ENCODE measurements around the gene EFHC1.
"Not testable (repeated sequence)": the region's sequence is repeated elsewhere in the genome, so short reads cannot be mapped to it uniquely, and the experiment has no call there.

The EFHC1 gene

GRCh38 chr6:52419809-52420667, at the start of gene EFHC1:
TSS of gene EFHC1 (plus strand) at chr6:52420342. CDS start at chr6:52420411, 69 bp downstream.
- DNase-seq: peak; percentile 65

- DNase-seq: no peak
These were observed 48.4 kb upstream of the EFHC1 start for GRCh38 chr6:52371656-52372191.

GRCh38 chr6:52373151-52373690, 46.9 kb upstream of the EFHC1 start:
- DNase-seq: no peak

GRCh38 chr6:52374247-52374646, 45.9 kb upstream of the EFHC1 start:
- DNase-seq: no peak

- DNase-seq: no peak
These were observed 44.2 kb upstream of the EFHC1 start for GRCh38 chr6:52375780-52376556.

- no peak for DNase-seq
These were observed 43.4 kb upstream of the EFHC1 start for GRCh38 chr6:52376763-52377162.

GRCh38 chr6:52377538-52378221, 42.5 kb upstream of the EFHC1 start:
- DNase-seq: no peak

GRCh38 chr6:52381249-52381648, 38.9 kb upstream of the EFHC1 start:
- no peak for DNase-seq

- DNase-seq: no peak
These were observed 35.9 kb upstream of the EFHC1 start for GRCh38 chr6:52384145-52384766.

- DNase-seq: no peak
These were observed 35.1 kb upstream of the EFHC1 start for GRCh38 chr6:52385074-52385473.

- not testable (repeated sequence) for DNase-seq
These were observed 32.0 kb upstream of the EFHC1 start for GRCh38 chr6:52388119-52388518.

GRCh38 chr6:52388790-52389189, 31.4 kb upstream of the EFHC1 start:
- no peak for DNase-seq

- no peak for DNase-seq
These were observed 30.9 kb upstream of the EFHC1 start for GRCh38 chr6:52389264-52389625.

GRCh38 chr6:52389626-52390360, 30.3 kb upstream of the EFHC1 start:
- DNase-seq: no peak

- no peak for DNase-seq
These were observed 29.8 kb upstream of the EFHC1 start for GRCh38 chr6:52390361-52390727.

- DNase-seq: no peak
These were observed 28.5 kb upstream of the EFHC1 start for GRCh38 chr6:52391599-52391998.

- no peak for DNase-seq
These were observed 27.2 kb upstream of the EFHC1 start for GRCh38 chr6:52392944-52393343.

GRCh38 chr6:52393780-52394179, 26.4 kb upstream of the EFHC1 start:
- DNase-seq: no peak

- DNase-seq: no peak
These were observed 25.9 kb upstream of the EFHC1 start for GRCh38 chr6:52394251-52394666.

- DNase-seq: no peak
These were observed 24.2 kb upstream of the EFHC1 start for GRCh38 chr6:52395969-52396368.

GRCh38 chr6:52399511-52400312, 20.4 kb upstream of the EFHC1 start:
- no peak for DNase-seq

Measured in 8988T (cell line).